Muscle of leg (tissue), 9 donors: ENCODE measurements around the gene SKIDA1. TPM values are rescaled to one million over a fixed set of nuclear protein-coding genes. Genes with fewer than 3 reads are reported as not detected.

ENCODE experiments used
- polyA plus RNA-seq, 8 donors: library from polyadenylated mRNA; unstranded; fragments of 120-200 nt; gene quantifications; one replicate each; pipeline versions ENCODE4 v1.2.1 to v1.2.3, GENCODE V29; 2013; ENCODE audit warnings: inconsistent platforms in 1 of 8, low replicate concordance in 1 of 8; ENCODE audit not compliant: insufficient read length in 8 of 8, insufficient read depth in 1 of 8
- total RNA-seq: library from RNA; stranded (reverse); fragments of 120-200 nt; gene quantifications from one replicate; pipeline ENCODE4 v1.2.4, GENCODE V29; 2013

The SKIDA1 gene
- total and polyA plus RNA-seq, 9 donors, result 1.7 to 2.9 (median 2.6) TPM

Other genes with a start within 250 kb of the SKIDA1 start
- gene MLLT10, start 8.6 kb upstream of the SKIDA1 start, total RNA-seq, result 26.9 TPM
- 10 to 100 TPM; 20.7 to 30.6 (median 25.4) TPM for gene MLLT10, start 8.6 kb upstream of the SKIDA1 start, polyA plus RNA-seq